SK-N-SH (cell line): ENCODE results near the gene MANBA.

Experiments used
- CTCF ChIP-seq: fragments of 200-600 bp; sonication (generic); IDR thresholded peaks from 2 replicates; pipeline ENCODE4 v1.6.1; 2017; ENCODE audit warnings: antibody characterized with exemption, mild to moderate bottlenecking, moderate library complexity
- EP300 ChIP-seq, 2 experiments: IDR thresholded peaks; 2 replicates each; pipeline versions ENCODE4 v1.4.0 to v1.6.1; 2012; ENCODE audit warnings: borderline replicate concordance in 1 of 2, low read depth in 1 of 2, low read length in 1 of 2
- FOSL2 ChIP-seq: IDR thresholded peaks from 2 replicates; pipeline ENCODE4 v1.4.0; 2012; ENCODE audit warnings: low read depth, mild to moderate bottlenecking, moderate library complexity, borderline replicate concordance
- JUND ChIP-seq: IDR thresholded peaks from 2 replicates; pipeline ENCODE4 v1.4.0; 2012
- RFX5 ChIP-seq: IDR thresholded peaks from 2 replicates; pipeline ENCODE4 v1.6.1; 2012; ENCODE audit warnings: mild to moderate bottlenecking, improper control_type of control experiment, low read length
- TAF1 ChIP-seq: IDR thresholded peaks from 2 replicates; pipeline ENCODE4 v1.6.1; 2012; ENCODE audit warnings: low read depth, mild to moderate bottlenecking, low read length, moderate library complexity, borderline replicate concordance
- TEAD4 ChIP-seq: IDR thresholded peaks from 2 replicates; pipeline ENCODE4 v1.4.0; 2012; ENCODE audit warnings: mild to moderate bottlenecking, borderline replicate concordance; ENCODE audit not compliant: insufficient read depth
- TF ChIP-seq, protein P1 (sequence below): IDR thresholded peaks from 2 replicates; pipeline ENCODE4 v1.6.1; 2012; ENCODE audit warnings: mild to moderate bottlenecking, low read depth, low read length, moderate library complexity
- TF ChIP-seq, protein P2 (sequence below): IDR thresholded peaks from 2 replicates; pipeline ENCODE4 v1.4.0; 2012; ENCODE audit warnings: low read depth
- TF ChIP-seq, protein P3 (sequence below): fragments of 150-350 bp; IDR thresholded peaks from 2 replicates; pipeline ENCODE4 v1.6.1; 2017; ENCODE audit warnings: antibody characterized with exemption, low read length, low read depth, borderline replicate concordance

- TF ChIP-seq, protein P1, sequence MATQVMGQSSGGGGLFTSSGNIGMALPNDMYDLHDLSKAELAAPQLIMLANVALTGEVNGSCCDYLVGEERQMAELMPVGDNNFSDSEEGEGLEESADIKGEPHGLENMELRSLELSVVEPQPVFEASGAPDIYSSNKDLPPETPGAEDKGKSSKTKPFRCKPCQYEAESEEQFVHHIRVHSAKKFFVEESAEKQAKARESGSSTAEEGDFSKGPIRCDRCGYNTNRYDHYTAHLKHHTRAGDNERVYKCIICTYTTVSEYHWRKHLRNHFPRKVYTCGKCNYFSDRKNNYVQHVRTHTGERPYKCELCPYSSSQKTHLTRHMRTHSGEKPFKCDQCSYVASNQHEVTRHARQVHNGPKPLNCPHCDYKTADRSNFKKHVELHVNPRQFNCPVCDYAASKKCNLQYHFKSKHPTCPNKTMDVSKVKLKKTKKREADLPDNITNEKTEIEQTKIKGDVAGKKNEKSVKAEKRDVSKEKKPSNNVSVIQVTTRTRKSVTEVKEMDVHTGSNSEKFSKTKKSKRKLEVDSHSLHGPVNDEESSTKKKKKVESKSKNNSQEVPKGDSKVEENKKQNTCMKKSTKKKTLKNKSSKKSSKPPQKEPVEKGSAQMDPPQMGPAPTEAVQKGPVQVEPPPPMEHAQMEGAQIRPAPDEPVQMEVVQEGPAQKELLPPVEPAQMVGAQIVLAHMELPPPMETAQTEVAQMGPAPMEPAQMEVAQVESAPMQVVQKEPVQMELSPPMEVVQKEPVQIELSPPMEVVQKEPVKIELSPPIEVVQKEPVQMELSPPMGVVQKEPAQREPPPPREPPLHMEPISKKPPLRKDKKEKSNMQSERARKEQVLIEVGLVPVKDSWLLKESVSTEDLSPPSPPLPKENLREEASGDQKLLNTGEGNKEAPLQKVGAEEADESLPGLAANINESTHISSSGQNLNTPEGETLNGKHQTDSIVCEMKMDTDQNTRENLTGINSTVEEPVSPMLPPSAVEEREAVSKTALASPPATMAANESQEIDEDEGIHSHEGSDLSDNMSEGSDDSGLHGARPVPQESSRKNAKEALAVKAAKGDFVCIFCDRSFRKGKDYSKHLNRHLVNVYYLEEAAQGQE, result no peak
- TF ChIP-seq EP300 (IDR thresholded peaks at IDR 0.05; ENCODE audit: borderline replicate concordance in 1 of 2, low read depth in 1 of 2, low read length in 1 of 2) (no peak), CTCF (no peak), RFX5 (no peak), TAF1 (no peak), TEAD4 (no peak), FOSL2 (no peak), JUND (no peak)
- TF ChIP-seq, protein P2, sequence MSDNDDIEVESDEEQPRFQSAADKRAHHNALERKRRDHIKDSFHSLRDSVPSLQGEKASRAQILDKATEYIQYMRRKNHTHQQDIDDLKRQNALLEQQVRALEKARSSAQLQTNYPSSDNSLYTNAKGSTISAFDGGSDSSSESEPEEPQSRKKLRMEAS, result no peak
- TF ChIP-seq, protein P3, sequence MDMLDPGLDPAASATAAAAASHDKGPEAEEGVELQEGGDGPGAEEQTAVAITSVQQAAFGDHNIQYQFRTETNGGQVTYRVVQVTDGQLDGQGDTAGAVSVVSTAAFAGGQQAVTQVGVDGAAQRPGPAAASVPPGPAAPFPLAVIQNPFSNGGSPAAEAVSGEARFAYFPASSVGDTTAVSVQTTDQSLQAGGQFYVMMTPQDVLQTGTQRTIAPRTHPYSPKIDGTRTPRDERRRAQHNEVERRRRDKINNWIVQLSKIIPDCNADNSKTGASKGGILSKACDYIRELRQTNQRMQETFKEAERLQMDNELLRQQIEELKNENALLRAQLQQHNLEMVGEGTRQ, result no peak
These were observed 85.6 kb downstream of the MANBA start for GRCh38 chr4:102675141-102675540.
